B cell (primary cell): ENCODE measurements around the gene SSR1.

Experiments
- EZH2 ChIP-seq: IDR thresholded peaks from 2 replicates; pipeline ENCODE4 v1.6.1; 2012; ENCODE audit warnings: borderline replicate concordance, low read depth, mild to moderate bottlenecking, moderate library complexity, low read length; ENCODE audit not compliant: insufficient read depth, poor library complexity, severe bottlenecking
- TF ChIP-seq, protein P1 (sequence below): fragments of 200-600 bp; IDR thresholded peaks from one replicate; pipeline ENCODE4 v1.8.0; 2022; ENCODE audit warnings: antibody characterized with exemption, mild to moderate bottlenecking

GRCh38 chr6:7311176-7311575 is 1.8 kb downstream of the SSR1 start:
- TF ChIP-seq, protein P1, sequence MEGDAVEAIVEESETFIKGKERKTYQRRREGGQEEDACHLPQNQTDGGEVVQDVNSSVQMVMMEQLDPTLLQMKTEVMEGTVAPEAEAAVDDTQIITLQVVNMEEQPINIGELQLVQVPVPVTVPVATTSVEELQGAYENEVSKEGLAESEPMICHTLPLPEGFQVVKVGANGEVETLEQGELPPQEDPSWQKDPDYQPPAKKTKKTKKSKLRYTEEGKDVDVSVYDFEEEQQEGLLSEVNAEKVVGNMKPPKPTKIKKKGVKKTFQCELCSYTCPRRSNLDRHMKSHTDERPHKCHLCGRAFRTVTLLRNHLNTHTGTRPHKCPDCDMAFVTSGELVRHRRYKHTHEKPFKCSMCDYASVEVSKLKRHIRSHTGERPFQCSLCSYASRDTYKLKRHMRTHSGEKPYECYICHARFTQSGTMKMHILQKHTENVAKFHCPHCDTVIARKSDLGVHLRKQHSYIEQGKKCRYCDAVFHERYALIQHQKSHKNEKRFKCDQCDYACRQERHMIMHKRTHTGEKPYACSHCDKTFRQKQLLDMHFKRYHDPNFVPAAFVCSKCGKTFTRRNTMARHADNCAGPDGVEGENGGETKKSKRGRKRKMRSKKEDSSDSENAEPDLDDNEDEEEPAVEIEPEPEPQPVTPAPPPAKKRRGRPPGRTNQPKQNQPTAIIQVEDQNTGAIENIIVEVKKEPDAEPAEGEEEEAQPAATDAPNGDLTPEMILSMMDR, result no peak
- TF ChIP-seq EZH2, result no peak
